ENCODE data around the gene GSTP1. TPM values are rescaled to one million over a fixed set of nuclear protein-coding genes. Genes with fewer than 3 reads are reported as not detected.

Gene GSTP1
- total and polyA plus RNA-seq, 9 of the 15 experiments (the other 6 are each of a cell fraction or from before 2014, with no cell fraction given): 592 to 2,150 (median 1,204) TPM

- TF ChIP-seq ZNF609 (CRISPR knock-in tag; IDR thresholded peaks at IDR 0.05; ENCODE audit: borderline replicate concordance) (no peak), RNF2 (IDR thresholded peaks at IDR 0.05) (no peak), HOXB6 (CRISPR knock-in tag; IDR thresholded peaks at IDR 0.05; ENCODE audit: borderline replicate concordance) (no peak), CBFA2T2 (conservative IDR thresholded peaks at IDR 0.05) (no peak), ZNF785 (CRISPR knock-in tag; IDR thresholded peaks at IDR 0.05) (no peak), STAT6 (CRISPR knock-in tag; IDR thresholded peaks at IDR 0.05) (no peak), FOXO4 (CRISPR knock-in tag; IDR thresholded peaks at IDR 0.05) (no peak), BDP1 (IDR thresholded peaks at IDR 0.05; ENCODE audit: insufficient read depth, insufficient read length) (no peak), CHAMP1 (IDR thresholded peaks at IDR 0.05) (no peak), SREBF2 (CRISPR knock-in tag; IDR thresholded peaks at IDR 0.05) (no peak), HNRNPL (IDR thresholded peaks at IDR 0.05; ENCODE audit: low read depth, low read length) (no peak)
Measured at GRCh38 chr11:67613960-67614715, 30.5 kb downstream of the GSTP1 start (continued).
